Calu3 (cell line): ENCODE measurements around the gene FBH1. TPM values are rescaled to one million over a fixed set of nuclear protein-coding genes. Genes with fewer than 3 reads are reported as not detected.
"Not testable (repeated sequence)": the region's sequence is repeated elsewhere in the genome, so short reads cannot be mapped to it uniquely, and the experiment has no call there.

Experiments used
- BruUV-seq: library from RNA; stranded (reverse); fragments of 400-500 nt; replicated peaks from 2 replicates; lab custom pipeline; 2021; lab: Mats Ljungman, UMichigan
- CTCF ChIA-PET: fragments of 300-600 bp; sonication (Branson Sonifier 250); formaldehyde crosslinking; loops from one replicate; lab custom pipeline; 2022; ENCODE audit warnings: antibody characterized with exemption; lab: Charles Lee
- DNase-seq: peaks from one replicate; pipeline ENCODE4 v3.0.0; 2022
- H3K27ac Mint-ChIP-seq: one replicate; pipeline ENCODE4 v1.8.0; 2022; ENCODE audit warnings: mixed read lengths; ENCODE audit not compliant: unreplicated experiment
- H3K27me3 Mint-ChIP-seq: one replicate; pipeline ENCODE4 v1.8.0; 2022; ENCODE audit warnings: mixed read lengths; ENCODE audit not compliant: unreplicated experiment
- H3K36me3 Mint-ChIP-seq: one replicate; pipeline ENCODE4 v1.8.0; 2022; ENCODE audit warnings: mild to moderate bottlenecking, moderate library complexity, mixed read lengths; ENCODE audit not compliant: insufficient read depth, unreplicated experiment
- H3K4me1 Mint-ChIP-seq: one replicate; pipeline ENCODE4 v1.8.0; 2022; ENCODE audit warnings: mild to moderate bottlenecking, low read depth, mixed read lengths; ENCODE audit not compliant: unreplicated experiment
- H3K4me3 Mint-ChIP-seq: one replicate; pipeline ENCODE4 v1.8.0; 2022; ENCODE audit warnings: mild to moderate bottlenecking, low read depth, moderate library complexity, mixed read lengths; ENCODE audit not compliant: unreplicated experiment
- H3K9me3 Mint-ChIP-seq: one replicate; pipeline ENCODE4 v1.8.0; 2022; ENCODE audit warnings: low read depth, mixed read lengths; ENCODE audit not compliant: unreplicated experiment
- CTCF ChIP-seq: fragments of 200-600 bp; IDR thresholded peaks from one replicate; pipeline ENCODE4 v1.8.0; 2022; ENCODE audit warnings: antibody characterized with exemption; ENCODE audit not compliant: unreplicated experiment
- intact Hi-C: fragments of 100-400 bp; cut with micrococcal nuclease; formaldehyde crosslinking; loops from one replicate; pipeline ENCODE4 v1.10.0; 2022; ENCODE audit not compliant: unreplicated experiment
- total RNA-seq: library from RNA; stranded (reverse); gene quantifications from 2 replicates; pipeline ENCODE4 v1.2.3, GENCODE V29; 2022

Gene FBH1
- total RNA-seq, 1 experiment from 2014 or later = 79.4 TPM

- Mint-ChIP-seq H3K27ac (no peak overlapping the region), H3K4me1 (no peaks in the 10 kb centered on the region), H3K36me3 (no peaks in the 10 kb centered on the region), H3K27me3 (no peaks in the 10 kb centered on the region), H3K9me3 (no peaks in the 10 kb centered on the region), H3K4me3 (no peak overlapping the region)
- intact Hi-C loops = no loop called here
- no TSS peak for BruUV-seq
- CTCF ChIA-PET = interaction anchor here (0.7 to 1.6 kb wide), 3 partner anchors 10 to 177 kb away, joined by 3 read pairs; no protein-coding TSS in a partner anchor
- DNase-seq = no peak
- TF ChIP-seq CTCF = no peak
These were observed 46.2 kb upstream of the FBH1 start for GRCh38 chr10:5843686-5844344.

- intact Hi-C loops = no loop called here
- no peaks in the 10 kb centered on the region for H3K27me3 Mint-ChIP-seq
- no peaks in the 10 kb centered on the region for H3K4me1 Mint-ChIP-seq
- H3K9me3 Mint-ChIP-seq = no peaks in the 10 kb centered on the region
- no TSS peak for BruUV-seq
- CTCF ChIA-PET = interaction anchor here (0.7 kb wide), 1 partner anchor 177 kb away, joined by 3 read pairs; no protein-coding TSS in a partner anchor
- no peak overlapping the region for H3K27ac Mint-ChIP-seq
- TF ChIP-seq CTCF = no peak
- no peak for DNase-seq
- H3K4me3 Mint-ChIP-seq = no peak overlapping the region
- H3K36me3 Mint-ChIP-seq = no peaks in the 10 kb centered on the region
These were observed 45.5 kb upstream of the FBH1 start for GRCh38 chr10:5844345-5845055.

- BruUV-seq, H3K4me3 Mint-ChIP-seq, H3K36me3 Mint-ChIP-seq, H3K4me1 Mint-ChIP-seq, H3K9me3 Mint-ChIP-seq, intact Hi-C loops, H3K27ac Mint-ChIP-seq, DNase-seq, H3K27me3 Mint-ChIP-seq: not testable (repeated sequence)
- CTCF ChIA-PET = interaction anchor here (0.7 kb wide), 1 partner anchor 11 kb away, joined by 3 read pairs; no protein-coding TSS in a partner anchor
These were observed 43.4 kb upstream of the FBH1 start for GRCh38 chr10:5846667-5847066.

GRCh38 chr10:5854131-5854475, 35.9 kb upstream of the FBH1 start:
- CTCF ChIA-PET = no interaction called here
- BruUV-seq = no TSS peak
- intact Hi-C loops = no loop called here
- no peak for DNase-seq
- H3K4me3 Mint-ChIP-seq = no peak overlapping the region
- no peaks in the 10 kb centered on the region for H3K36me3 Mint-ChIP-seq
- no peaks in the 10 kb centered on the region for H3K9me3 Mint-ChIP-seq
- no peak overlapping the region for H3K27ac Mint-ChIP-seq
- no peak for TF ChIP-seq CTCF
- no peaks in the 10 kb centered on the region for H3K27me3 Mint-ChIP-seq
- no peaks in the 10 kb centered on the region for H3K4me1 Mint-ChIP-seq
